GM12875 (cell line): Measurements from ENCODE around the gene PDE10A.

Experiments
- H3K4me3 ChIP-seq: one replicate; pipeline ENCODE4 v1.5.1; 2011; ENCODE audit warnings: low read depth, low read length, control low read depth
- TF ChIP-seq, protein P1 (sequence below): IDR thresholded peaks from 2 replicates; pipeline ENCODE4 v1.5.1; 2011; ENCODE audit warnings: low read depth, mild to moderate bottlenecking, control low read depth, inconsistent platforms, low read length, moderate library complexity, borderline replicate concordance; ENCODE audit not compliant: insufficient read depth

The PDE10A gene

DNA sequence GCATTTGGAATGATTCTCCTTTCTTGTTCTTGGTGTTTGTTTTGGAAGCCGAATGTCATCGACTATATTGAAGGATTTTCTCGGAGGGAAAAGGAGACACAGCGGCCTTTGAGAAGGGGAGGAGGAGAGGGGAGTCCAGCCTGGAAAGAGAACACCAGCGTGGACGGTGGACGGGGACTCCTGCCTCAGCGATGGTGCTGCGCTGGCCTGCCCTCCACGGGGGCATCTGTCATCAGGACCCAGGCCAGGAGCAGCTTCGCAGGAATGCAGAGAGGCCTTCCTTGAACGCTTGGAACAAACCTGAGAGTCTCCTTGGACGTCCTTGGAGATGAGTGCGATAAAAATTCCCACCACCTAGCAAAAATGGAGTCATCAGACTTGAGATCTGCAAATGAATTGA is 345.3 kb downstream of the PDE10A start:
- no peak overlapping the region for H3K4me3 ChIP-seq
- TF ChIP-seq, protein P1, sequence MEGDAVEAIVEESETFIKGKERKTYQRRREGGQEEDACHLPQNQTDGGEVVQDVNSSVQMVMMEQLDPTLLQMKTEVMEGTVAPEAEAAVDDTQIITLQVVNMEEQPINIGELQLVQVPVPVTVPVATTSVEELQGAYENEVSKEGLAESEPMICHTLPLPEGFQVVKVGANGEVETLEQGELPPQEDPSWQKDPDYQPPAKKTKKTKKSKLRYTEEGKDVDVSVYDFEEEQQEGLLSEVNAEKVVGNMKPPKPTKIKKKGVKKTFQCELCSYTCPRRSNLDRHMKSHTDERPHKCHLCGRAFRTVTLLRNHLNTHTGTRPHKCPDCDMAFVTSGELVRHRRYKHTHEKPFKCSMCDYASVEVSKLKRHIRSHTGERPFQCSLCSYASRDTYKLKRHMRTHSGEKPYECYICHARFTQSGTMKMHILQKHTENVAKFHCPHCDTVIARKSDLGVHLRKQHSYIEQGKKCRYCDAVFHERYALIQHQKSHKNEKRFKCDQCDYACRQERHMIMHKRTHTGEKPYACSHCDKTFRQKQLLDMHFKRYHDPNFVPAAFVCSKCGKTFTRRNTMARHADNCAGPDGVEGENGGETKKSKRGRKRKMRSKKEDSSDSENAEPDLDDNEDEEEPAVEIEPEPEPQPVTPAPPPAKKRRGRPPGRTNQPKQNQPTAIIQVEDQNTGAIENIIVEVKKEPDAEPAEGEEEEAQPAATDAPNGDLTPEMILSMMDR = no peak

GRCh38 chr6:165308926-165309731 is 353.9 kb downstream of the PDE10A start, which contains the start of gene C6orf118:
Gene C6orf118, minus strand, starts transcription at chr6:165309605. Its CDS starts 19 bp downstream, at chr6:165309586.
- no peak within 1 kb of the TSS for H3K4me3 ChIP-seq
- TF ChIP-seq, protein P1 = no peak

- H3K4me3 ChIP-seq = no peak overlapping the region
- TF ChIP-seq, protein P1 = no peak
Measured at GRCh38 chr6:165306955-165307354, 356.1 kb downstream of the PDE10A start.

GRCh38 chr6:165301372-165302246 is 361.4 kb downstream of the PDE10A start:
- H3K4me3 ChIP-seq = no peak overlapping the region
- TF ChIP-seq, protein P1 = no peak

DNA sequence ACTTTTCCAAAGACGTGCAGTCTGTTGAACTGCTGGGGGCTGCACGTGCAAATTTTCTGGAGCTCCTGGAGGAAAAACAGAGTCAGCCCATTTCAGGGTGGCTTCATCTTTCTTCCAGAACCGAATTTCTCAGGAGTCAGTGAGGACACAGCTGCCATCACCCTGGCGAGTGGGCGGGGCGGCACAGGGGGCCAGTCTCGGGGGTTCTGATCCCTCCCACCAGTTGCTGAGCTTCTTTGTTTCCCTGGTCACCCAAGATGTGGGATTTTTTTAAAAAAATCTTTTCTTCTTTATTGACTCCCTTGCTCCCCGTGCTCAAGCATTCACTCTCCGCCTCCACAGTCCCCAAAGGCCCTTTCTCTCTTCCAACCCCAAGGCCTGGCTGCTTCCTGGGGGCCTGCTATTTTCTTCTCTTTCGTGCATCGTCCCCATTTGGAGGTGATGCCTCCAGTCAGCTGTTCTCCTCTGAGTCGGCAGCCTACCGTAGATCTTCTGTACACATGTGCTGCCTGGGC is 362.6 kb downstream of the PDE10A start:
- TF ChIP-seq, protein P1 = no peak
- H3K4me3 ChIP-seq = no peak overlapping the region

- H3K4me3 ChIP-seq = no peak overlapping the region
- TF ChIP-seq, protein P1 = no peak
Measured at GRCh38 chr6:165298875-165299274, 364.2 kb downstream of the PDE10A start.

GRCh38 chr6:165298402-165298801 is 364.6 kb downstream of the PDE10A start:
- TF ChIP-seq, protein P1 = no peak
- H3K4me3 ChIP-seq = no peak overlapping the region
